Right cardiac atrium (tissue), 5 donors: ENCODE measurements around the gene CHD2. TPM values are rescaled to one million over a fixed set of nuclear protein-coding genes. Genes with fewer than 3 reads are reported as not detected.
A peak's percentile ranks its signal among the peaks of the same experiment; 100 is the strongest.

Experiments
- ATAC-seq, 2 donors: fragments of 200-7000 bp; cut with Tn5 transposase; one replicate each; pipeline versions ENCODE4 v1.8.0 to v1.9.1; 2020; ENCODE audit warnings: moderate library complexity in 2 of 2, mild to moderate bottlenecking in 1 of 2
- DNase-seq, 3 donors: peaks; one replicate each; pipeline ENCODE4 v3.0.0-alpha.2; 2020
- H3K27ac ChIP-seq: one replicate; pipeline ENCODE4 v1.5.1; 2013; ENCODE audit warnings: mild to moderate bottlenecking, low read length, control low read depth, moderate library complexity
- H3K27me3 ChIP-seq: one replicate; pipeline ENCODE4 v1.6.1; 2013; ENCODE audit not compliant: control insufficient read depth, insufficient read depth
- H3K4me1 ChIP-seq: one replicate; pipeline ENCODE4 v1.6.1; 2013; ENCODE audit warnings: low read length; ENCODE audit not compliant: control insufficient read depth, insufficient read depth
- H3K4me3 ChIP-seq: one replicate; pipeline ENCODE4 v1.5.1; 2013; ENCODE audit warnings: low read length, control low read depth
- H3K9me3 ChIP-seq: one replicate; pipeline ENCODE4 v1.6.1; 2013; ENCODE audit warnings: low read length; ENCODE audit not compliant: control insufficient read depth
- WGBS: extraction: QIAGEN DNeasy Blood & Tissue Kit; methylation state at CpG from one replicate; pipeline ENCODE4 v1.1.7; 2013; 5-methylcytosine and 5-hydroxymethylcytosine counted together
- intact Hi-C, 4 donors: fragments of 100-400 bp; cut with DNase I; formaldehyde crosslinking; loops; one replicate each; pipeline versions ENCODE4 v1.11.0 to v1.14.0; 2022 to 2023
- microRNA-seq, 2 donors: library from miRNA; unstranded; fragments of <30 nt; microRNA quantifications; one replicate each; pipeline ENCODE4 v1.2.0, GENCODE V29; 2020 to 2021
- polyA plus RNA-seq: library from polyadenylated mRNA; stranded (reverse); fragments of 200-250 nt; gene quantifications from one replicate; pipeline ENCODE4 v1.2.3, GENCODE V29; 2013
- total RNA-seq, 4 donors: library from RNA; stranded (reverse); fragmentation: NEBNext Ultra II Directional; extraction: Animal tissue kit (Norgen Biotek cat#: 25700); gene quantifications; one replicate each; pipeline ENCODE4 v1.2.1, GENCODE V29; 2021
- donor health status: healthy with polysubstance abuse.
- donor health status: DM: no; HTN: yes; CAD: no.
- donor health status: DM: no; HTN: no; CAD: no.
- donor health status: DM: no; HTN: yes; CAD: no; lungs with severe emphysema.
- donor health status: DM: yes; HTN: yes; CAD: no.

Gene CHD2
- total and polyA plus RNA-seq, 5 donors = 28.4 to 83.6 (median 64.3) TPM

DNA sequence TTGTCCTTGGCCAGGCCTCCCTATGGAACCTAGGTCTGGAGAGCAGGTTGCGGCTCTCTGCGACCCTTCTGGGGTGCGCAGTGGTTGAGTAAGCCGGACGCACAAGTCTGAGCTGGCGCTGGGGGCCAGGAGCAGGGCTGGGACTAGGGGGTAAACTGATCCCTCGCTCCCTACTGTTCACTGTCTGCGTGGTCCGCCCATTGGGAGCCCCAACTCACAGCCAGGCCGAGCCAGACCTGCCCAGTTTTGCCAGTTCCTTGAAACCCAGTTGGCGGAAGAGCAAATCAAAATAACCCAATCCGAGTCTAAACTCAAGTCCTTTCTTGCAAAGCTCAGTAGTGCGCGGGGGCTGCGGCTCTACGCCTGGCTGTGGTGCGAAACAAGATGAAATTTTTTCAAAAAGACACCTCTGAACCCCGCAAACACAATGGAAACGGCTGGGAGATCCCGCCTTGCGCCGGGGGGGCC, 171.4 kb downstream of the CHD2 start:
- H3K4me1 ChIP-seq = no peaks in the 10 kb centered on the region
- no peak for ATAC-seq
- peak in 1 of 3 donors; percentile 63 for DNase-seq
- peak overlapping the region; percentile 57 for H3K4me3 ChIP-seq
- intact Hi-C loops = no loop called here
- WGBS = 29% methylated on average over 22 of the region's 22 CpGs
- no peaks in the 10 kb centered on the region for H3K9me3 ChIP-seq
- H3K27ac ChIP-seq = peak overlapping the region; percentile 6
- no peaks in the 10 kb centered on the region for H3K27me3 ChIP-seq

GRCh38 chr15:93072011-93072410, 171.9 kb downstream of the CHD2 start:
- H3K9me3 ChIP-seq = no peaks in the 10 kb centered on the region
- DNase-seq (no peak), ATAC-seq (no peak)
- H3K27me3 ChIP-seq = no peaks in the 10 kb centered on the region
- intact Hi-C loops = no loop called here
- peak overlapping the region; percentile 13 for H3K27ac ChIP-seq
- no peaks in the 10 kb centered on the region for H3K4me1 ChIP-seq
- WGBS = under 1% methylated on average over 10 of the region's 10 CpGs
- H3K4me3 ChIP-seq = peak overlapping the region; percentile 57

- H3K4me1 ChIP-seq = no peaks in the 10 kb centered on the region
- under 1% methylated on average over 95 of the region's 96 CpGs for WGBS
- H3K27ac ChIP-seq = peak overlapping the region; percentile 13
- H3K9me3 ChIP-seq = no peaks in the 10 kb centered on the region
- H3K27me3 ChIP-seq = no peaks in the 10 kb centered on the region
- DNase-seq (peak; percentile 87 to 95 (median 94)), ATAC-seq (peak; percentile 92 to 94)
- intact Hi-C loops = no loop called here
- H3K4me3 ChIP-seq = peak overlapping the region; percentile 57
Measured at GRCh38 chr15:93072411-93073394, 172.6 kb downstream of the CHD2 start.

DNA sequence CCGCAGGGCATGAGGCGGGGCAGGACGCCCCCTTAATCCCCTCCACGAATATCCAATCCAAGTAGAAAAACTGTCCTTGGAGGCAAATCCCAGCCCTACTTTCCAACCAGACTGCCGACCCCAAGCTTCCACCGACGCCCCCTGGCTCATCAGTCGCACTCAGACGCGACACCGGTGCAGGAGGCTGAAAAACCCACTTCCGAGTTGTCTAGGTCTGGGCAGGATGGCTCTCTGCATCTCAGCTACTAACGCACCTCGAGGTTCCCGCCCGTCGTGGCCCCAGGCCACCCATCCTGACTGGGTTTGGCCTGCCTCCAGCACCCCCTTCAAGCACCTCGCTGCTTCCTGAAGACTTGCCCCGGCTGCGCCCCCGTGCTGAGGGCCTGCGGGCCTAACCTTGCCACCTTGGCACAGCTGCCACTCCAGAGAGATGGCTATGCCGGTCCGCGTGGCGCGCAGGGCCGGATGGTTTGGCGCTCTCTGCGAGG, 173.4 kb downstream of the CHD2 start:
- Histone ChIP-seq H3K27me3 (no peaks in the 10 kb centered on the region), H3K4me3 (peak overlapping the region; percentile 57), H3K9me3 (no peaks in the 10 kb centered on the region), H3K4me1 (no peaks in the 10 kb centered on the region), H3K27ac (no peak overlapping the region)
- WGBS = 40% methylated on average over 30 of the region's 30 CpGs
- DNase-seq (peak in 2 of 3 donors; percentile 73 to 77), ATAC-seq (peak in 1 of 2 donors; percentile 14)
- intact Hi-C loops = no loop called here

DNA sequence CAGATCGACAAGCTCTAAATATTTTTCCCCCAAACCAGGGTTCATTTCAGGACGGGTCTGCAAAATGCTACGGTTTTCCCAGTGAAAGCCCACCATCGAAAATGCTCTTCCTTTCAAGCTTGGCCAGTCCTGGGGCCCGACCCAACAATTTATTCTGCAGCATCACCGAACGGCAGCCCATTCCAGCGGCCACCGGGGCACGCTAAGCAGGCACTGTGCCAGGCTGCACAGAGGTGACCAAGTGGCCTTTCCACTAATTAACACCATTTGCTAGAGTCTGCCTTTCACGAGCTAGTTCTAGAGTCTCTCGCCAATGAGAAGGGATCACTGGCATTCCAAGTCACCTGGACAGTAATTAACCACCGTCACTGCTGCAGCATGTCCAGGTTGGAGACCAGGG, 174.5 kb downstream of the CHD2 start:
- Histone ChIP-seq H3K4me3 (no peak overlapping the region), H3K9me3 (no peaks in the 10 kb centered on the region), H3K4me1 (no peaks in the 10 kb centered on the region), H3K27ac (no peak overlapping the region), H3K27me3 (no peaks in the 10 kb centered on the region)
- intact Hi-C loops = no loop called here
- WGBS = 81% methylated on average over 13 of the region's 13 CpGs
- DNase-seq = no peak
- no peak for ATAC-seq

DNA sequence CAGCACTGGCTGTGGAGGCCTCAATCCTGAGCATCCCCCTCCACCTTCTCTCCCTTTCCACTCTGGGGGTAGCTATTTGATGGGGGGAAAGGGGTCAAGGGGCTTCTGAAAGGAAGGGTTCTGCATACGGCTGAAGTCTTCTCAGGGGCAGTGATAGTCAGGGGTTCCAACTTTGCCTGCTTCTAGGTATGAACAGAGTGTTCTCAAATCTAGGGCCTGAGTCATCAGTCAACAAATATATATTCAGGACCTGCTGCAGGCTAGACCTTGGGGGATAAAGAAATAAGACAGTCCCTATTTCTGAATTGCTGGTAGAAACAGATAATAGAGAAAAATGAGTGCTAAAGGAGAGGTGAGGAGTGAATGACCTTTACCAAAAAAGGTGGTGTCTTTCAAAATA, 176.1 kb downstream of the CHD2 start:
- Histone ChIP-seq H3K4me3 (no peak overlapping the region), H3K27ac (no peak overlapping the region), H3K9me3 (no peaks in the 10 kb centered on the region), H3K4me1 (no peaks in the 10 kb centered on the region), H3K27me3 (no peaks in the 10 kb centered on the region)
- intact Hi-C loops = no loop called here
- WGBS = 87% methylated on average over 1 of the region's 1 CpG
- DNase-seq (no peak), ATAC-seq (no peak)

DNA sequence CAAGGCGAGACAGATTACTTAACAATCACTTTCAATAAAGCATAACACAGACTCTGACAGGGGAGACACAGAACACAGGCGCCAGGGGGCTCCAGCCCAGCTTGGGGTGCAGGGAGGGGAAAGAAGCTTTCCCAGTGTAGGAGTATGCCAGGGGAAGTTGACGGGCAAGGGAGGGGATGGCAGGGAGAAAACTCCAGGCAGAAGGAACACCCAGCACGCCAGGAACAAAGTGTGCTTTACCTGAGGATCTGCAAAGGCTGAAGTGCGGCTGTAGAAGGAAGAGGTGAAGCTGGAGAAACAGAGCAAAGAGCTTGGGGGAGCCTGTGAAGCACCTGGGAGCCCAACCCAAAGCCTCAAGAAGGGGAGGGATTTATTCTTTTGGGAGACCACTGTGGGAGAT, 176.8 kb downstream of the CHD2 start:
- Histone ChIP-seq H3K4me1 (no peaks in the 10 kb centered on the region), H3K9me3 (no peaks in the 10 kb centered on the region), H3K27ac (no peak overlapping the region), H3K4me3 (no peak overlapping the region), H3K27me3 (no peaks in the 10 kb centered on the region)
- WGBS = 84% methylated on average over 5 of the region's 5 CpGs
- DNase-seq (no peak), ATAC-seq (no peak)
- intact Hi-C loops = no loop called here

Small RNAs within 50 kb of the gene (microRNA-seq; reads per million reads assigned to microRNA genes)
- 0 to 0.42 reads per million in 2 donors for gene MIR3175

Other genes starting within 250 kb of the CHD2 start
- 10 to 100 TPM in 2 of 4 donors, 1 to 10 TPM in 2; 6.7 to 13.2 (median 10.3) TPM for gene FAM174B, start 244.5 kb upstream of the CHD2 start, total RNA-seq
- 7.3 TPM for gene FAM174B, start 244.5 kb upstream of the CHD2 start, polyA plus RNA-seq
- 10 to 100 TPM in 3 of 4 donors, 1 to 10 TPM in 1; 9.2 to 16.4 (median 12.8) TPM for gene RGMA, start 188.9 kb downstream of the CHD2 start, total RNA-seq
- gene RGMA, start 188.9 kb downstream of the CHD2 start, polyA plus RNA-seq = 10.8 TPM